ENCODE measurements around the gene GALNT12. TPM values are rescaled to one million over a fixed set of nuclear protein-coding genes. Genes with fewer than 3 reads are reported as not detected.

GALNT12 gene
- total and polyA plus RNA-seq, 2 donors (not counting 1 experiment from before 2014, with no cell fraction given): 3.2 to 4.5 TPM

DNA sequence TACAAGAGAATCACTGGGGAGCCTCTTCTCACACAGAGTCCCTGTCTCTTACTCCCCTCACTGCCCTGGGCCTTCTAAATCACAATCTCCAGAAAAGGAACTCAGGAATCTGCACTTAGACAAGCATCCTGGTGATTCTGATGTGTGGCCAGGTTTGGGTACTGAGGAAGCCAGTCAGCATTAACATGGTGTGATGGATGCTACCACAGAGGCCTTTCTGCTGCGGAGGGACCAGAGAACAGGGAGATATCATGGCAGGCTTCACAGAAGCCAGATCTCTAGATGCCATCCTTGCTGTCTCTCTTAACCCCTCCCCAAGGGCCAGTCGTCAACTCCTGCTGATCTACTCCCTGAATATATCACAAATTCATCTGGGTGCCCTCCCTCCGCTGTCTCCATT, 12.7 kb upstream of the GALNT12 start:
- DNase-seq: no peak
- no peak for ATAC-seq (ENCODE audit: low read depth)
- Histone ChIP-seq H2AFZ (ENCODE audit: insufficient read depth, low read depth, low read length, poor library complexity, severe bottlenecking) (no peak overlapping the region), H3K36me3 (replicated peaks in 1 of 2; ENCODE audit: control extremely low read depth in 1 of 2, control insufficient read depth in 1 of 2, extremely low read depth in 1 of 2, insufficient read depth in 2 of 2, low read length in 1 of 2) (peaks cover 0 to 3% of the 10 kb centered on the region in 2 experiments), H4K20me1 (ENCODE audit: control insufficient read depth, insufficient read depth, low read length, poor library complexity, severe bottlenecking) (no peaks in the 10 kb centered on the region), H3K4me3 (ENCODE audit: control extremely low read depth in 1 of 5, extremely low read depth in 1 of 5, insufficient read depth in 1 of 5, low read depth in 2 of 5, low read length in 4 of 5) (no peak overlapping the region), H3K9me3 (ENCODE audit: control extremely low read depth in 1 of 3, control insufficient read depth in 2 of 3, insufficient read depth in 1 of 3, low read length in 2 of 3) (peaks cover 0 to 3% (median 2%) of the 10 kb centered on the region in 3 donors), H3K27ac (ENCODE audit: low read length in 2 of 2) (no peak overlapping the region), H3K9ac (ENCODE audit: low read length) (no peak overlapping the region), H3K4me2 (replicated peaks; ENCODE audit: low read depth, low read length, poor library complexity, severe bottlenecking) (no peak overlapping the region), H3K27me3 (replicated peaks in 1 of 4; ENCODE audit: control extremely low read depth in 1 of 4, control insufficient read depth in 3 of 4, insufficient read depth in 4 of 4, low read length in 3 of 4) (no peaks in the 10 kb centered on the region), H3K4me1 (ENCODE audit: control insufficient read depth in 2 of 2, insufficient read depth in 2 of 2, low read length in 2 of 2) (peaks cover 10 to 13% of the 10 kb centered on the region in 2 donors), H3K79me2 (ENCODE audit: control insufficient read depth, insufficient read depth, low read length) (no peaks in the 10 kb centered on the region)
- peaks cover 9% of the 10 kb centered on the region for H3K9me3 Mint-ChIP-seq (ENCODE audit: insufficient read depth)
- peaks cover 27% of the 10 kb centered on the region for H3K4me1 Mint-ChIP-seq
- H3K27me3 Mint-ChIP-seq: no peaks in the 10 kb centered on the region
- H3K27ac Mint-ChIP-seq: no peak overlapping the region
- intact Hi-C loops (cut with micrococcal nuclease): loop anchor here (10.0 kb wide), 1 partner anchor 1640 kb away; no protein-coding TSS in a partner anchor
- peak overlapping the region; percentile 80 for H3K4me3 Mint-ChIP-seq
- ChIA-PET POLR2A (no interaction called here), CTCF (interaction anchor here (3.9 to 6.7 kb wide), 2 partner anchors 20 to 479 kb away, joined by 11 to 46 read pairs; no protein-coding TSS in a partner anchor)
- 95% methylated on average over 3 of the region's 3 CpGs for whole genome bisulfite sequencing (ENCODE audit: insufficient coverage)
- TF ChIP-seq, protein P1, sequence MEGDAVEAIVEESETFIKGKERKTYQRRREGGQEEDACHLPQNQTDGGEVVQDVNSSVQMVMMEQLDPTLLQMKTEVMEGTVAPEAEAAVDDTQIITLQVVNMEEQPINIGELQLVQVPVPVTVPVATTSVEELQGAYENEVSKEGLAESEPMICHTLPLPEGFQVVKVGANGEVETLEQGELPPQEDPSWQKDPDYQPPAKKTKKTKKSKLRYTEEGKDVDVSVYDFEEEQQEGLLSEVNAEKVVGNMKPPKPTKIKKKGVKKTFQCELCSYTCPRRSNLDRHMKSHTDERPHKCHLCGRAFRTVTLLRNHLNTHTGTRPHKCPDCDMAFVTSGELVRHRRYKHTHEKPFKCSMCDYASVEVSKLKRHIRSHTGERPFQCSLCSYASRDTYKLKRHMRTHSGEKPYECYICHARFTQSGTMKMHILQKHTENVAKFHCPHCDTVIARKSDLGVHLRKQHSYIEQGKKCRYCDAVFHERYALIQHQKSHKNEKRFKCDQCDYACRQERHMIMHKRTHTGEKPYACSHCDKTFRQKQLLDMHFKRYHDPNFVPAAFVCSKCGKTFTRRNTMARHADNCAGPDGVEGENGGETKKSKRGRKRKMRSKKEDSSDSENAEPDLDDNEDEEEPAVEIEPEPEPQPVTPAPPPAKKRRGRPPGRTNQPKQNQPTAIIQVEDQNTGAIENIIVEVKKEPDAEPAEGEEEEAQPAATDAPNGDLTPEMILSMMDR (IDR thresholded peaks at IDR 0.05): no peak
- TF ChIP-seq EZH2 (IDR thresholded peaks at IDR 0.05; ENCODE audit: borderline replicate concordance, insufficient read depth, low read depth, low read length, poor library complexity, severe bottlenecking): no peak

- WGBS (ENCODE audit: insufficient coverage): 82% methylated on average over 9 of the region's 12 CpGs
- H3K27ac Mint-ChIP-seq: peak overlapping the region; percentile 20
- POLR2A ChIA-PET: no interaction called here
- H3K9me3 Mint-ChIP-seq (ENCODE audit: insufficient read depth): peaks cover 9% of the 10 kb centered on the region
- Histone ChIP-seq H4K20me1 (ENCODE audit: control insufficient read depth, insufficient read depth, low read length, poor library complexity, severe bottlenecking) (no peaks in the 10 kb centered on the region), H3K27ac (ENCODE audit: low read length in 2 of 2) (no peak overlapping the region), H3K79me2 (ENCODE audit: control insufficient read depth, insufficient read depth, low read length) (no peaks in the 10 kb centered on the region), H3K27me3 (replicated peaks in 1 of 4; ENCODE audit: control extremely low read depth in 1 of 4, control insufficient read depth in 3 of 4, insufficient read depth in 4 of 4, low read length in 3 of 4) (no peaks in the 10 kb centered on the region), H3K4me1 (ENCODE audit: control insufficient read depth in 2 of 2, insufficient read depth in 2 of 2, low read length in 2 of 2) (peaks cover 10 to 13% of the 10 kb centered on the region in 2 donors), H3K9ac (ENCODE audit: low read length) (peak overlapping the region; percentile 71), H3K4me3 (ENCODE audit: control extremely low read depth in 1 of 5, extremely low read depth in 1 of 5, insufficient read depth in 1 of 5, low read depth in 2 of 5, low read length in 4 of 5) (peak overlapping the region; percentile 21 to 74 (median 51)), H3K4me2 (replicated peaks; ENCODE audit: low read depth, low read length, poor library complexity, severe bottlenecking) (peak overlapping the region; percentile 98), H2AFZ (ENCODE audit: insufficient read depth, low read depth, low read length, poor library complexity, severe bottlenecking) (peak overlapping the region; percentile 73), H3K36me3 (replicated peaks in 1 of 2; ENCODE audit: control extremely low read depth in 1 of 2, control insufficient read depth in 1 of 2, extremely low read depth in 1 of 2, insufficient read depth in 2 of 2, low read length in 1 of 2) (no peaks in the 10 kb centered on the region), H3K9me3 (ENCODE audit: control extremely low read depth in 1 of 3, control insufficient read depth in 2 of 3, insufficient read depth in 1 of 3, low read length in 2 of 3) (peaks cover 0 to 3% (median 2%) of the 10 kb centered on the region in 3 donors)
- CTCF ChIA-PET: interaction anchor here (3.9 to 6.7 kb wide), 2 partner anchors 20 to 480 kb away, joined by 11 to 46 read pairs; no protein-coding TSS in a partner anchor
- TF ChIP-seq EZH2 (IDR thresholded peaks at IDR 0.05; ENCODE audit: borderline replicate concordance, insufficient read depth, low read depth, low read length, poor library complexity, severe bottlenecking): no peak
- TF ChIP-seq, protein P1 (IDR thresholded peaks at IDR 0.05): no peak
- DNase-seq: no peak
- no peaks in the 10 kb centered on the region for H3K27me3 Mint-ChIP-seq
- peaks cover 27% of the 10 kb centered on the region for H3K4me1 Mint-ChIP-seq
- ATAC-seq (ENCODE audit: low read depth): no peak
- peak overlapping the region; percentile 80 for H3K4me3 Mint-ChIP-seq
- intact Hi-C loops (cut with micrococcal nuclease): loop anchor here (10.0 kb wide), 1 partner anchor 1639 kb away; no protein-coding TSS in a partner anchor
Observed at GRCh38 chr9:98795295-98795955, 12.0 kb upstream of the GALNT12 start.
